HepG2 (cell line): Measurements from ENCODE around the gene PGS1. TPM values are rescaled to one million over a fixed set of nuclear protein-coding genes. Genes with fewer than 3 reads are reported as not detected.

ENCODE experiments used
- CERS6 ChIP-seq: sonication (generic); formaldehyde crosslinking; IDR thresholded peaks from 2 replicates; pipeline ENCODE4 v1.5.0; 2020; ENCODE audit warnings: missing genetic modification reagents
- FOSL1 ChIP-seq: sonication (generic); formaldehyde crosslinking; IDR thresholded peaks from 2 replicates; pipeline ENCODE4 v1.9.0; 2021; ENCODE audit warnings: missing genetic modification reagents, borderline replicate concordance
- FOXO1 ChIP-seq: sonication (generic); formaldehyde crosslinking; IDR thresholded peaks from 2 replicates; pipeline ENCODE4 v1.4.0; 2020; ENCODE audit warnings: missing genetic modification reagents
- HNF1A ChIP-seq, 2 experiments: sonication (generic) in 1 of 2; formaldehyde crosslinking in 1 of 2; IDR thresholded peaks; 2 replicates each; pipeline versions ENCODE4 v1.4.0 to v1.6.1; 2016 to 2020; ENCODE audit warnings: borderline replicate concordance in 1 of 2, low read depth in 1 of 2, mild to moderate bottlenecking in 1 of 2, missing genetic modification reagents in 1 of 2
- KDM1A ChIP-seq: IDR thresholded peaks from 2 replicates; pipeline ENCODE4 v1.6.1; 2016; ENCODE audit warnings: missing compliant biosample characterization
- NCOA1 ChIP-seq: sonication (generic); formaldehyde crosslinking; IDR thresholded peaks from 2 replicates; pipeline ENCODE4 v1.9.0; 2021; ENCODE audit warnings: missing genetic modification reagents
- NR2F1 ChIP-seq, 2 experiments: fragments of 450-650 bp in 1 of 2; formaldehyde crosslinking in 1 of 2; IDR thresholded peaks; 2 replicates each; pipeline versions ENCODE4 v1.5.0 to v1.6.1; 2016 to 2020; ENCODE audit warnings: mild to moderate bottlenecking in 1 of 2, missing compliant biosample characterization in 1 of 2, missing genetic modification reagents in 1 of 2, moderate library complexity in 1 of 2
- POGZ ChIP-seq: sonication (generic); formaldehyde crosslinking; IDR thresholded peaks from 2 replicates; pipeline ENCODE4 v1.4.0; 2020; ENCODE audit warnings: mild to moderate bottlenecking, missing genetic modification reagents
- SMAD9 ChIP-seq: sonication (generic); formaldehyde crosslinking; IDR thresholded peaks from 2 replicates; pipeline ENCODE4 v1.5.1; 2020; ENCODE audit warnings: mild to moderate bottlenecking, missing genetic modification reagents
- SNAPC4 ChIP-seq: sonication (generic); formaldehyde crosslinking; IDR thresholded peaks from 2 replicates; pipeline ENCODE4 v1.4.0; 2020; ENCODE audit warnings: mild to moderate bottlenecking, missing genetic modification reagents
- SOX6 ChIP-seq, 2 experiments: fragments of 450-650 bp in 1 of 2; sonication (generic) in 1 of 2; formaldehyde crosslinking in 1 of 2; IDR thresholded peaks; 2 replicates each; pipeline versions ENCODE4 v1.4.0 to v1.6.1; 2017 to 2020; ENCODE audit warnings: antibody characterized with exemption in 1 of 2, mild to moderate bottlenecking in 1 of 2, missing genetic modification reagents in 1 of 2
- ZNF251 ChIP-seq: sonication (generic); formaldehyde crosslinking; IDR thresholded peaks from 2 replicates; pipeline ENCODE4 v1.9.0; 2021; ENCODE audit warnings: mild to moderate bottlenecking, missing genetic modification reagents
- ZNF652 ChIP-seq: IDR thresholded peaks from 2 replicates; pipeline ENCODE4 v1.6.1; 2016; ENCODE audit warnings: low read depth, borderline replicate concordance
- ZNF678 ChIP-seq: sonication (generic); formaldehyde crosslinking; IDR thresholded peaks from 2 replicates; pipeline ENCODE4 v1.4.0; 2020; ENCODE audit warnings: mild to moderate bottlenecking, missing genetic modification reagents
- ZSCAN31 ChIP-seq: sonication (generic); formaldehyde crosslinking; IDR thresholded peaks from 2 replicates; pipeline ENCODE4 v1.5.0; 2020; ENCODE audit warnings: low read depth, mild to moderate bottlenecking, missing genetic modification reagents
- ZSCAN5A ChIP-seq: sonication (generic); formaldehyde crosslinking; IDR thresholded peaks from 2 replicates; pipeline ENCODE4 v1.8.0; 2022; ENCODE audit warnings: mild to moderate bottlenecking, missing genetic modification reagents, borderline replicate concordance
- polyA plus RNA-seq, 8 experiments: library from polyadenylated mRNA; depleted of rRNA in 3 of 8; stranded (reverse) in 7 of 8; unstranded in 1 of 8; fragments of >200 nt; fragmentation: Illumina TruSeq in 4 of 8; extraction: Trizol in 4 of 8; gene quantifications; 2 replicates each; pipeline versions ENCODE4 v1.2.1 to v1.2.3, GENCODE V29; 2011 to 2016; ENCODE audit warnings: low read depth in 4 of 8, missing spikeins in 1 of 8, mixed read lengths in 1 of 8; ENCODE audit not compliant: insufficient read depth in 1 of 8
- total RNA-seq, 5 experiments: library from RNA; depleted of rRNA; stranded (reverse); fragments of >200 nt; fragmentation: Illumina TruSeq; extraction: Trizol; gene quantifications; 2 replicates each; pipeline ENCODE4 v1.2.3, GENCODE V29; 2016; ENCODE audit warnings: low read depth in 1 of 5

The PGS1 gene
- total and polyA plus RNA-seq, 2 of the 13 experiments (the other 11 are each of a cell fraction or from before 2014, with no cell fraction given): 25.9 to 31.5 TPM

- TF ChIP-seq CERS6 (CRISPR knock-in tag): no peak
- TF ChIP-seq POGZ (CRISPR knock-in tag): peak; percentile 93
- TF ChIP-seq NCOA1 (CRISPR knock-in tag): peak; percentile 90
- no peak for TF ChIP-seq FOSL1 (CRISPR knock-in tag)
- peak; percentile 98 for TF ChIP-seq ZNF678 (CRISPR knock-in tag)
- peak; percentile 96 for TF ChIP-seq ZSCAN31 (CRISPR knock-in tag)
- TF ChIP-seq ZSCAN5A: peak; percentile 83; the same call in 1 of the 2 replicates
- TF ChIP-seq SOX6 (IDR thresholded peaks at IDR 0.05): no peak
- TF ChIP-seq SOX6 (CRISPR knock-in tag; IDR thresholded peaks at IDR 0.05): peak; percentile 74
- no peak for TF ChIP-seq NR2F1 (CRISPR knock-in tag; IDR thresholded peaks at IDR 0.05)
- no peak for TF ChIP-seq KDM1A (CRISPR knock-in tag)
- no peak for TF ChIP-seq ZNF652
- TF ChIP-seq ZNF251 (CRISPR knock-in tag): no peak
- peak; percentile 94; the same call in 1 of the 2 replicates for TF ChIP-seq SMAD9
- no peak for TF ChIP-seq HNF1A (IDR thresholded peaks at IDR 0.05; ENCODE audit: low read depth)
- TF ChIP-seq HNF1A (CRISPR knock-in tag; IDR thresholded peaks at IDR 0.05; ENCODE audit: borderline replicate concordance): peak; percentile 78
- 0 out of 2 replicates have a peak, but pooled peaks have one; percentile 29 for TF ChIP-seq SNAPC4 (CRISPR knock-in tag)
- peak; percentile 55; the same call in 1 of the 2 replicates for TF ChIP-seq FOXO1 (CRISPR knock-in tag)
Observed at GRCh38 chr17:78378225-78379130, at the start of gene PGS1 (continued).
